ENCODE measurements around the gene UBD. TPM values are rescaled to one million over a fixed set of nuclear protein-coding genes. Genes with fewer than 3 reads are reported as not detected.

The UBD gene
- polyA plus RNA-seq, 2 of the 4 experiments (the other 2 are of a cell fraction) = 0.19 to 0.41 TPM

GRCh38 chr6:29507319-29507718, 52.2 kb downstream of the UBD start:
- WGBS (ENCODE audit: missing lambda C conversion rate) = 20% methylated on average over 3 of the region's 5 CpGs
- TF ChIP-seq ZC3H11A (IDR thresholded peaks at IDR 0.05) (no peak), NFE2L2 (conservative IDR thresholded peaks at IDR 0.05; ENCODE audit: low read length) (no peak), CHD4 (IDR thresholded peaks at IDR 0.05; ENCODE audit: borderline replicate concordance) (no peak), JUN (IDR thresholded peaks at IDR 0.05) (no peak), POLR2A (IDR thresholded peaks at IDR 0.05; ENCODE audit: low read length) (no peak), PHF8 (IDR thresholded peaks at IDR 0.05; ENCODE audit: borderline replicate concordance, low read depth) (no peak), NR3C1 (IDR thresholded peaks at IDR 0.05) (no peak)
- CTCF ChIA-PET = no interaction called here
- Histone ChIP-seq H3K4me1 (no peaks in the 10 kb centered on the region), H3K9me3 (no peaks in the 10 kb centered on the region), H3K27ac (no peak overlapping the region), H3K4me3 (no peak overlapping the region), H3K4me2 (no peak overlapping the region)
- DNase-seq (ENCODE audit: low read depth in 1 of 2, low spot score in 1 of 2) = no peak
- FAIRE-seq = no peak
- POLR2A ChIA-PET = no interaction called here
- ATAC-seq = no peak

GRCh38 chr6:29506446-29507067, 53.0 kb downstream of the UBD start:
- H3K27ac ChIP-seq = no peak overlapping the region
- ChIA-PET POLR2A (no interaction called here), CTCF (no interaction called here)
- 0% methylated on average over 3 of the region's 11 CpGs for WGBS (ENCODE audit: missing lambda C conversion rate)
- H3K4me2 ChIP-seq = no peak overlapping the region
- FAIRE-seq (no peak), DNase-seq (ENCODE audit: low read depth in 1 of 2, low spot score in 1 of 2) (no peak), ATAC-seq (no peak)
- H3K4me3 ChIP-seq = no peak overlapping the region
- H3K4me1 ChIP-seq = no peaks in the 10 kb centered on the region
- TF ChIP-seq BHLHE40 (IDR thresholded peaks at IDR 0.05; ENCODE audit: low read depth, low read length) (no peak), PHF8 (IDR thresholded peaks at IDR 0.05; ENCODE audit: borderline replicate concordance, low read depth) (no peak), GATA3 (IDR thresholded peaks at IDR 0.05; ENCODE audit: borderline replicate concordance) (no peak), SMC3 (IDR thresholded peaks at IDR 0.05) (no peak), RNF2 (IDR thresholded peaks at IDR 0.05; ENCODE audit: borderline replicate concordance, low read depth) (no peak), ESRRA (IDR thresholded peaks at IDR 0.05; ENCODE audit: borderline replicate concordance, low read length) (no peak), ZFP36 (IDR thresholded peaks at IDR 0.05; ENCODE audit: borderline replicate concordance, partially characterized antibody) (no peak), CBX2 (IDR thresholded peaks at IDR 0.05; ENCODE audit: borderline replicate concordance, low read depth) (no peak), KDM1A (IDR thresholded peaks at IDR 0.05; ENCODE audit: low read depth) (no peak), ZNF302 (CRISPR knock-in tag; IDR thresholded peaks at IDR 0.05) (no peak), RAD21 (conservative IDR thresholded peaks at IDR 0.05 in 1 of 2, IDR thresholded peaks at IDR 0.05 in 1 of 2) (no peak), NFE2L2 (conservative IDR thresholded peaks at IDR 0.05; ENCODE audit: low read length) (no peak), JUNB (IDR thresholded peaks at IDR 0.05) (no peak), HOXB5 (CRISPR knock-in tag; IDR thresholded peaks at IDR 0.05) (no peak), CEBPB (IDR thresholded peaks at IDR 0.05) (no peak), BCL3 (IDR thresholded peaks at IDR 0.05) (no peak), MAFK (IDR thresholded peaks at IDR 0.05; ENCODE audit: partially characterized antibody) (no peak)
- H3K9me3 ChIP-seq = no peaks in the 10 kb centered on the region

- no CpG with 5 or more reads among the region's 3 CpGs for WGBS (ENCODE audit: missing lambda C conversion rate)
- Histone ChIP-seq H3K4me1 (no peaks in the 10 kb centered on the region), H3K4me3 (no peak overlapping the region), H3K27ac (no peak overlapping the region), H3K9me3 (no peaks in the 10 kb centered on the region), H3K4me2 (no peak overlapping the region)
- DNase-seq (ENCODE audit: low read depth in 1 of 2, low spot score in 1 of 2) (no peak), ATAC-seq (no peak), FAIRE-seq (no peak)
- ChIA-PET CTCF (no interaction called here), POLR2A (no interaction called here)
- TF ChIP-seq BHLHE40 (IDR thresholded peaks at IDR 0.05; ENCODE audit: low read depth, low read length) = no peak
- TF ChIP-seq CTCF (IDR thresholded peaks at IDR 0.05) = no peak
- no peak for TF ChIP-seq ZSCAN20 (CRISPR knock-in tag; IDR thresholded peaks at IDR 0.05)
- no peak for TF ChIP-seq TFCP2L1 (CRISPR knock-in tag; IDR thresholded peaks at IDR 0.05)
- no peak for TF ChIP-seq MAFK (IDR thresholded peaks at IDR 0.05; ENCODE audit: partially characterized antibody)
- no peak for TF ChIP-seq EHF (CRISPR knock-in tag; IDR thresholded peaks at IDR 0.05)
- TF ChIP-seq MAZ (IDR thresholded peaks at IDR 0.05; ENCODE audit: borderline replicate concordance, low read depth, low read length) = no peak
- no peak for TF ChIP-seq NR3C1 (IDR thresholded peaks at IDR 0.05)
- TF ChIP-seq TP53 (CRISPR knock-in tag; IDR thresholded peaks at IDR 0.05) = no peak
- no peak for TF ChIP-seq EP300 (IDR thresholded peaks at IDR 0.05)
- no peak for TF ChIP-seq HOXA7 (CRISPR knock-in tag; IDR thresholded peaks at IDR 0.05)
- no peak for TF ChIP-seq HOXB13 (CRISPR knock-in tag; IDR thresholded peaks at IDR 0.05; ENCODE audit: low read depth)
- TF ChIP-seq FOXS1 (CRISPR knock-in tag; IDR thresholded peaks at IDR 0.05) = no peak
- no peak for TF ChIP-seq MYC (IDR thresholded peaks at IDR 0.05; ENCODE audit: borderline replicate concordance, low read length)
- no peak for TF ChIP-seq CHD2 (IDR thresholded peaks at IDR 0.05; ENCODE audit: low read length, partially characterized antibody)
- no peak for TF ChIP-seq HES2 (IDR thresholded peaks at IDR 0.05)
- TF ChIP-seq RAD21 (conservative IDR thresholded peaks at IDR 0.05 in 1 of 2, IDR thresholded peaks at IDR 0.05 in 1 of 2) = no peak
These were observed 53.7 kb downstream of the UBD start for GRCh38 chr6:29505808-29506207.

Data from A549 (cell line).